GM12892 (cell line): ENCODE measurements around the gene RAMP1.

Source experiments
- DNase-seq: peaks from one replicate; pipeline ENCODE4 v3.0.0; 2011; ENCODE audit not compliant: insufficient read length
- FAIRE-seq: peaks from 2 replicates; lab custom pipeline; 2011; peaks lifted over from hg19 to GRCh38; lab: Jason Lieb, UNC
- POLR2A ChIP-seq: IDR thresholded peaks from 2 replicates; pipeline ENCODE4 v1.6.1; 2011; ENCODE audit warnings: low read depth, low read length, control low read depth
- POLR2AphosphoS5 ChIP-seq: IDR thresholded peaks from 2 replicates; pipeline ENCODE4 v1.6.1; 2011; ENCODE audit warnings: low read depth, low read length, control low read depth
- TAF1 ChIP-seq: IDR thresholded peaks from 2 replicates; pipeline ENCODE4 v1.6.1; 2011; ENCODE audit warnings: low read depth, mild to moderate bottlenecking, control low read depth, low read length, borderline replicate concordance

Gene RAMP1

GRCh38 chr2:237894396-237894979 lies 35.1 kb downstream of the RAMP1 start:
- FAIRE-seq (no peak), DNase-seq (no peak)
- no peak for TF ChIP-seq TAF1

GRCh38 chr2:237894986-237895543 lies 35.6 kb downstream of the RAMP1 start:
- no peak for FAIRE-seq
- TF ChIP-seq POLR2AphosphoS5 (no peak), TAF1 (no peak), POLR2A (no peak)
- no peak for DNase-seq

GRCh38 chr2:237895544-237896506 lies 36.4 kb downstream of the RAMP1 start:
- TF ChIP-seq TAF1 = no peak
- DNase-seq (no peak), FAIRE-seq (no peak)

GRCh38 chr2:237896507-237896892 lies 37.1 kb downstream of the RAMP1 start:
- FAIRE-seq (no peak), DNase-seq (no peak)
- TF ChIP-seq TAF1 (no peak), POLR2A (no peak), POLR2AphosphoS5 (no peak)

- no peak for FAIRE-seq
- DNase-seq = no peak
- TF ChIP-seq POLR2AphosphoS5 (no peak), TAF1 (no peak), POLR2A (no peak)
Observed at GRCh38 chr2:237896956-237897355, 37.5 kb downstream of the RAMP1 start.

GRCh38 chr2:237898057-237898414 lies 38.6 kb downstream of the RAMP1 start:
- FAIRE-seq (no peak), DNase-seq (no peak)
- TF ChIP-seq TAF1 (no peak), POLR2AphosphoS5 (no peak), POLR2A (no peak)

- FAIRE-seq = no peak
- DNase-seq = no peak
- TF ChIP-seq POLR2AphosphoS5 (no peak), POLR2A (no peak), TAF1 (no peak)
Observed at GRCh38 chr2:237900891-237901831, 41.7 kb downstream of the RAMP1 start.

GRCh38 chr2:237901932-237902850 lies 42.8 kb downstream of the RAMP1 start:
- DNase-seq (no peak), FAIRE-seq (no peak)
- TF ChIP-seq TAF1 = no peak
- TF ChIP-seq POLR2AphosphoS5 = no peak
- TF ChIP-seq POLR2A = no peak

- FAIRE-seq (peak; percentile 56), DNase-seq (no peak)
- TF ChIP-seq TAF1 (no peak), POLR2AphosphoS5 (no peak), POLR2A (no peak)
Observed at GRCh38 chr2:237904831-237905599, 45.6 kb downstream of the RAMP1 start.

- no peak for TF ChIP-seq POLR2AphosphoS5
- no peak for FAIRE-seq
- DNase-seq = no peak
Observed at GRCh38 chr2:237907144-237907543, 47.7 kb downstream of the RAMP1 start.
